ENCODE measurements around the gene SGTA. TPM values are rescaled to one million over a fixed set of nuclear protein-coding genes. Genes with fewer than 3 reads are reported as not detected.

The SGTA gene
- polyA plus RNA-seq, 3 donors = 21.6 to 35.4 (median 22.0) TPM

DNA sequence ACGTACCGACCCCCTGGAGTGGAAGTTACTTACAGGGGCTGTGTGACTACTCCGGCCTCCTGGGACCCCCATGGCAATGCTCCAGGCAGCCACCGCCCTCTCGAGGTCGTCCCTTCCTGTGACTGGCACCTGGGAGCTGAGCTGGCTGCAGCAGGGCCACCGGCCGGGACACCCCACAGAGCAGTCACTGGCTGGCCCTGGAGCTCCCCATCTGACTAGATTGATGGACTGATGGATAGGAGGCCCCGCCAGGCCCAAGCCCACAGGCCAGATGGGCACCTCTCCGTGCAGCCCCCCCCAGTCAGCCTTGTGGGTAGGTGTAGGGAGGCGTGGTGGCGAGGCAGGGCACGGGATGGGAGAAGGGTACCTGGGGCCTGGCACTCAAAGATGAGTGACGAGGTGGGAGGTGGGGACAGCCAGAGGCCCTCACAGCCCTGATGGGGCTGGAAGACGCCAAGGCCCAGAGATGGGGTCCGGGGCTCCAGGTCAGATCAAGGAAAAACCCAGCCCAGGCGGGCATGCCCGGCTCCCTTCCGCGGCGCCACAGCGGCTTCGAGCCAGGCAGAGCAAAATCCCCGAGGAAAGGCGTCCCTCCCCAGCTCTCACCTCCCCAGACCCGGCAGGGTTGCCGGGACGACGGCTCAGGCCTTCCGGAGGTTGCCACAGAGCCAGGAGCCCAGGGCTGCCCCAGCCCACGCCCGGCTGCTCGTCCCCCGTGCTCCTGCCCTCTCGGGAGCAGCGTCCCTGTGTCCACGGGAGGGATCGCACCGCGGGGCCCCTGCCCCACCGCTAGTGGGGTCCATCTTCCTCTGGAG lies 51.7 kb downstream of the SGTA start:
- Mint-ChIP-seq H3K27ac (no peak overlapping the region), H3K9me3 (peaks cover 0 to 4% (median 0%) of the 10 kb centered on the region in 7 donors), H3K36me3 (peaks cover 29 to 43% of the 10 kb centered on the region in 2 donors), H3K4me1 (no peaks in the 10 kb centered on the region), H3K4me3 (no peak overlapping the region), H3K27me3 (ENCODE audit: low read depth in 3 of 3) (peaks cover 17 to 22% (median 20%) of the 10 kb centered on the region in 3 donors)
- peaks cover 0 to 13% of the 10 kb centered on the region in 2 donors for H3K27me3 ChIP-seq (ENCODE audit: control insufficient read depth in 2 of 2, insufficient read depth in 2 of 2, low read length in 2 of 2)
- 93% methylated on average over 36 of the region's 41 CpGs for WGBS (ENCODE audit: insufficient coverage)
- no peak overlapping the region for H3K9ac ChIP-seq (ENCODE audit: insufficient read depth, low read length, poor library complexity, severe bottlenecking)
- no peak overlapping the region for H3K4me2 ChIP-seq (replicated peaks; ENCODE audit: extremely low read depth, low read length, poor library complexity, severe bottlenecking)
- H4K20me1 ChIP-seq (ENCODE audit: insufficient read depth, low read length) = no peaks in the 10 kb centered on the region
- no peak overlapping the region for H3K4me3 ChIP-seq (replicated peaks in 1 of 3; ENCODE audit: low read depth in 2 of 3, low read length in 3 of 3)
- peaks cover 5% of the 10 kb centered on the region for H3K79me2 ChIP-seq (ENCODE audit: insufficient read depth, low read length)
- no peak overlapping the region for H2AFZ ChIP-seq (ENCODE audit: insufficient read depth, low read depth, low read length, poor library complexity, severe bottlenecking)
- DNase-seq = no peak
- peaks cover 21 to 47% of the 10 kb centered on the region in 2 donors for H3K36me3 ChIP-seq (replicated peaks in 1 of 2; ENCODE audit: control insufficient read depth in 1 of 2, insufficient read depth in 2 of 2, low read length in 2 of 2)
- H3K9me3 ChIP-seq (replicated peaks in 1 of 2; ENCODE audit: control insufficient read depth in 1 of 2, insufficient read depth in 1 of 2, low read length in 2 of 2) = no peaks in the 10 kb centered on the region
- no peaks in the 10 kb centered on the region for H3K4me1 ChIP-seq (ENCODE audit: control insufficient read depth in 1 of 2, insufficient read depth in 2 of 2, low read length in 2 of 2)
- no peak overlapping the region for H3K27ac ChIP-seq (ENCODE audit: low read depth in 1 of 2, low read length in 2 of 2)
- TF ChIP-seq, protein P1, sequence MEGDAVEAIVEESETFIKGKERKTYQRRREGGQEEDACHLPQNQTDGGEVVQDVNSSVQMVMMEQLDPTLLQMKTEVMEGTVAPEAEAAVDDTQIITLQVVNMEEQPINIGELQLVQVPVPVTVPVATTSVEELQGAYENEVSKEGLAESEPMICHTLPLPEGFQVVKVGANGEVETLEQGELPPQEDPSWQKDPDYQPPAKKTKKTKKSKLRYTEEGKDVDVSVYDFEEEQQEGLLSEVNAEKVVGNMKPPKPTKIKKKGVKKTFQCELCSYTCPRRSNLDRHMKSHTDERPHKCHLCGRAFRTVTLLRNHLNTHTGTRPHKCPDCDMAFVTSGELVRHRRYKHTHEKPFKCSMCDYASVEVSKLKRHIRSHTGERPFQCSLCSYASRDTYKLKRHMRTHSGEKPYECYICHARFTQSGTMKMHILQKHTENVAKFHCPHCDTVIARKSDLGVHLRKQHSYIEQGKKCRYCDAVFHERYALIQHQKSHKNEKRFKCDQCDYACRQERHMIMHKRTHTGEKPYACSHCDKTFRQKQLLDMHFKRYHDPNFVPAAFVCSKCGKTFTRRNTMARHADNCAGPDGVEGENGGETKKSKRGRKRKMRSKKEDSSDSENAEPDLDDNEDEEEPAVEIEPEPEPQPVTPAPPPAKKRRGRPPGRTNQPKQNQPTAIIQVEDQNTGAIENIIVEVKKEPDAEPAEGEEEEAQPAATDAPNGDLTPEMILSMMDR (IDR thresholded peaks at IDR 0.05) = no peak
- intact Hi-C loops (cut with micrococcal nuclease) = no loop called here

DNA sequence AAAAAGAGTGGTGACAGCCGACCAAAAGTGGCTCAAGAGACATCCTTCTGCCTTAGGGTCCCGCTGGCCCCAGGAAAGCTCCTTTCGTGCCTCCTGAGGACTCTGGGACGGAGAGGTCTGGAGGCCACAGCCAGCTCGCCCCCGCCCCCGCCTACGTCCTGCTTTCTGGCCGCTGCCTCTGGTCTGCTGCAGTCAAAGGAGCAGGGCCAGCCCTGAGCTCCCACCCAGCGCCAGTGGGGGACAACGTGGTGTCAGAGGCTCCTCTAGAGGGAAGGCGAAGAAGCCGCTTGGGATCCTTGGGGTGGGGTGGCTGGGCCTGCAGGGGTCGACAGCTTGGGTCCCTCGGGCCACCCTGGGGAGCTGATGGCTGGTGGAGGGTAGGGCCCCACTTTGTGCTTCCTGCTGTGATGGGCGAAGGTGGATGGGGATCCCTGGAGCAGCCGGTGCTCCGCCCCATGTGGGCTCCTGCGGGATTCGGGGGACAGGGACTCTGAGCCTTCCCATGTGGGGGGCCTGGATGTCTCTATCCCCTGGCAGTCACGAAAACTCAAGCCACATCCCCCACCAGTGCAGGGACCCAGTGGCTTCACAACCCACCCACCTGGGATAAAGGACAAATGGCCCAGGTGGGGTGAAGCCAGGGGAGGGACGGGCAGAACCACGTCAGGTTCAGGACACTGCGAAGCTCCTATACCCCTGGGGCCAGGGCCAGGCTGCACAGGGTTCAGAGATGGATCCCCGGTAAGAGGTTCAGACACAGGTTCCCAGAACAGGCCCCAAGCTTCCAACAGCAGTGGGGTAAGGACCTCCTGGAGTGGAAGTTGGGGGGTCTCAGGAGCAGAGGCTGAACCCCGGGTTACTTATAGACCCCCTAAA lies 52.9 kb downstream of the SGTA start:
- Histone ChIP-seq H3K4me3 (replicated peaks in 1 of 3; ENCODE audit: low read depth in 2 of 3, low read length in 3 of 3) (no peak overlapping the region), H3K27me3 (ENCODE audit: control insufficient read depth in 2 of 2, insufficient read depth in 2 of 2, low read length in 2 of 2) (peaks cover 0 to 15% of the 10 kb centered on the region in 2 donors), H3K9me3 (replicated peaks in 1 of 2; ENCODE audit: control insufficient read depth in 1 of 2, insufficient read depth in 1 of 2, low read length in 2 of 2) (no peaks in the 10 kb centered on the region), H4K20me1 (ENCODE audit: insufficient read depth, low read length) (no peaks in the 10 kb centered on the region), H3K27ac (ENCODE audit: low read depth in 1 of 2, low read length in 2 of 2) (no peak overlapping the region), H3K9ac (ENCODE audit: insufficient read depth, low read length, poor library complexity, severe bottlenecking) (no peak overlapping the region), H3K79me2 (ENCODE audit: insufficient read depth, low read length) (no peaks in the 10 kb centered on the region), H3K4me2 (replicated peaks; ENCODE audit: extremely low read depth, low read length, poor library complexity, severe bottlenecking) (no peak overlapping the region), H3K36me3 (replicated peaks in 1 of 2; ENCODE audit: control insufficient read depth in 1 of 2, insufficient read depth in 2 of 2, low read length in 2 of 2) (peaks cover 12 to 35% of the 10 kb centered on the region in 2 donors), H2AFZ (ENCODE audit: insufficient read depth, low read depth, low read length, poor library complexity, severe bottlenecking) (no peak overlapping the region), H3K4me1 (ENCODE audit: control insufficient read depth in 1 of 2, insufficient read depth in 2 of 2, low read length in 2 of 2) (no peaks in the 10 kb centered on the region)
- no peaks in the 10 kb centered on the region for H3K4me1 Mint-ChIP-seq
- no peak for DNase-seq
- peaks cover 22 to 32% (median 27%) of the 10 kb centered on the region in 3 donors for H3K27me3 Mint-ChIP-seq (ENCODE audit: low read depth in 3 of 3)
- peaks cover 17 to 31% of the 10 kb centered on the region in 2 donors for H3K36me3 Mint-ChIP-seq
- 97% methylated on average over 17 of the region's 26 CpGs for WGBS (ENCODE audit: insufficient coverage)
- H3K27ac Mint-ChIP-seq = no peak overlapping the region
- peaks cover 0 to 4% (median 0%) of the 10 kb centered on the region in 7 donors for H3K9me3 Mint-ChIP-seq
- TF ChIP-seq, protein P1 (IDR thresholded peaks at IDR 0.05) = no peak
- intact Hi-C loops (cut with micrococcal nuclease) = no loop called here
- no peak overlapping the region for H3K4me3 Mint-ChIP-seq
